ENCODE data around the gene SARS2.

SARS2 gene

GRCh38 chr19:38893341-38893771 lies 37.2 kb downstream of the SARS2 start:
- Histone ChIP-seq H3K4me2 (ENCODE audit: low read length) (no peak overlapping the region), H3F3A (ENCODE audit: insufficient read depth, low read length) (no peaks in the 10 kb centered on the region), H3K4me1 (ENCODE audit: insufficient read depth, low read length, severe bottlenecking) (peaks cover 7% of the 10 kb centered on the region), H3K9ac (ENCODE audit: low read length) (no peak overlapping the region), H3K4me3 (ENCODE audit: low read depth, low read length, poor library complexity, severe bottlenecking) (no peak overlapping the region), H3K9me3 (ENCODE audit: low read length) (no peaks in the 10 kb centered on the region), H3K9me2 (ENCODE audit: low read depth, low read length) (no peaks in the 10 kb centered on the region), H2AFZ (ENCODE audit: low read length) (no peak overlapping the region), H3K79me2 (ENCODE audit: insufficient read depth, low read length) (no peaks in the 10 kb centered on the region), H3K27ac (ENCODE audit: low read depth, low read length, poor library complexity, severe bottlenecking) (no peak overlapping the region), H4K20me1 (ENCODE audit: insufficient read depth, low read length) (no peaks in the 10 kb centered on the region), H3K27me3 (ENCODE audit: insufficient read depth, low read length) (no peaks in the 10 kb centered on the region), H3K36me3 (ENCODE audit: insufficient read depth, low read length) (peaks cover 7% of the 10 kb centered on the region; the same call in 1 of the 2 replicates)
- TF ChIP-seq EZH2 (IDR thresholded peaks at IDR 0.05; ENCODE audit: borderline replicate concordance, low read length), result no peak
- TF ChIP-seq CTCF (IDR thresholded peaks at IDR 0.05; ENCODE audit: low read length), result no peak

- Histone ChIP-seq H3K9ac (ENCODE audit: low read length) (no peak overlapping the region), H3F3A (ENCODE audit: insufficient read depth, low read length) (no peaks in the 10 kb centered on the region)
Measured at GRCh38 chr19:38892841-38893240, 37.7 kb downstream of the SARS2 start.

GRCh38 chr19:38891771-38892170 lies 38.8 kb downstream of the SARS2 start:
- Histone ChIP-seq H3K4me3 (ENCODE audit: low read depth, low read length, poor library complexity, severe bottlenecking) (no peak overlapping the region), H3K36me3 (ENCODE audit: insufficient read depth, low read length) (peaks cover 7% of the 10 kb centered on the region; the same call in 1 of the 2 replicates), H3K79me2 (ENCODE audit: insufficient read depth, low read length) (no peaks in the 10 kb centered on the region), H3K27me3 (ENCODE audit: insufficient read depth, low read length) (no peaks in the 10 kb centered on the region), H4K20me1 (ENCODE audit: insufficient read depth, low read length) (no peaks in the 10 kb centered on the region), H3K9me2 (ENCODE audit: low read depth, low read length) (no peaks in the 10 kb centered on the region), H3K4me2 (ENCODE audit: low read length) (no peak overlapping the region), H3K27ac (ENCODE audit: low read depth, low read length, poor library complexity, severe bottlenecking) (no peak overlapping the region), H3K9ac (ENCODE audit: low read length) (no peak overlapping the region), H2AFZ (ENCODE audit: low read length) (no peak overlapping the region), H3K4me1 (ENCODE audit: insufficient read depth, low read length, severe bottlenecking) (no peaks in the 10 kb centered on the region), H3F3A (ENCODE audit: insufficient read depth, low read length) (no peaks in the 10 kb centered on the region), H3K9me3 (ENCODE audit: low read length) (no peaks in the 10 kb centered on the region)
- TF ChIP-seq CTCF (IDR thresholded peaks at IDR 0.05; ENCODE audit: low read length), result no peak
- TF ChIP-seq EZH2 (IDR thresholded peaks at IDR 0.05; ENCODE audit: borderline replicate concordance, low read length), result no peak

More at GRCh38 chr19:38892841-38893240, 37.7 kb downstream of the SARS2 start:
- Histone ChIP-seq H4K20me1 (ENCODE audit: insufficient read depth, low read length) (no peaks in the 10 kb centered on the region), H3K27me3 (ENCODE audit: insufficient read depth, low read length) (no peaks in the 10 kb centered on the region), H3K4me3 (ENCODE audit: low read depth, low read length, poor library complexity, severe bottlenecking) (no peak overlapping the region), H3K4me2 (ENCODE audit: low read length) (no peak overlapping the region), H2AFZ (ENCODE audit: low read length) (no peak overlapping the region), H3K36me3 (ENCODE audit: insufficient read depth, low read length) (peaks cover 7% of the 10 kb centered on the region; the same call in 1 of the 2 replicates), H3K4me1 (ENCODE audit: insufficient read depth, low read length, severe bottlenecking) (peaks cover 2% of the 10 kb centered on the region), H3K79me2 (ENCODE audit: insufficient read depth, low read length) (no peaks in the 10 kb centered on the region), H3K9me2 (ENCODE audit: low read depth, low read length) (no peaks in the 10 kb centered on the region), H3K27ac (ENCODE audit: low read depth, low read length, poor library complexity, severe bottlenecking) (no peak overlapping the region), H3K9me3 (ENCODE audit: low read length) (no peaks in the 10 kb centered on the region)
- TF ChIP-seq CTCF (IDR thresholded peaks at IDR 0.05; ENCODE audit: low read length) (no peak), EZH2 (IDR thresholded peaks at IDR 0.05; ENCODE audit: borderline replicate concordance, low read length) (no peak)

Data from OCI-LY1 (cell line).